ENCODE measurements around the gene KCTD6.

KCTD6 gene

GRCh38 chr3:58496206-58496857 lies 4.4 kb downstream of the KCTD6 start:
- FAIRE-seq (no peak), DNase-seq (ENCODE audit: insufficient read length, low spot score) (no peak)
- no peak for TF ChIP-seq POLR2A (IDR thresholded peaks at IDR 0.05; ENCODE audit: low read depth, low read length)

- DNase-seq (ENCODE audit: insufficient read length, low spot score) (no peak), FAIRE-seq (no peak)
- no peak for TF ChIP-seq POLR2A (IDR thresholded peaks at IDR 0.05; ENCODE audit: low read depth, low read length)
Measured at GRCh38 chr3:58497097-58497496, 5.2 kb downstream of the KCTD6 start.

GRCh38 chr3:58502872-58503271 lies 11.0 kb downstream of the KCTD6 start:
- no peak for FAIRE-seq
- TF ChIP-seq POLR2A (IDR thresholded peaks at IDR 0.05; ENCODE audit: low read depth, low read length): no peak
- no peak for DNase-seq (ENCODE audit: insufficient read length, low spot score)

- no peak for TF ChIP-seq POLR2A (IDR thresholded peaks at IDR 0.05; ENCODE audit: low read depth, low read length)
- FAIRE-seq: no peak
- no peak for DNase-seq (ENCODE audit: insufficient read length, low spot score)
Measured at GRCh38 chr3:58507356-58508078, 15.6 kb downstream of the KCTD6 start.

GRCh38 chr3:58508437-58508836 lies 16.5 kb downstream of the KCTD6 start:
- no peak for TF ChIP-seq POLR2A (IDR thresholded peaks at IDR 0.05; ENCODE audit: low read depth, low read length)
- FAIRE-seq: no peak
- no peak for DNase-seq (ENCODE audit: insufficient read length, low spot score)

GRCh38 chr3:58514405-58514804 lies 22.5 kb downstream of the KCTD6 start:
- TF ChIP-seq POLR2A (IDR thresholded peaks at IDR 0.05; ENCODE audit: low read depth, low read length): no peak
- no peak for DNase-seq (ENCODE audit: insufficient read length, low spot score)
- FAIRE-seq: no peak

GRCh38 chr3:58518291-58518789 lies 26.4 kb downstream of the KCTD6 start:
- no peak for TF ChIP-seq POLR2A (IDR thresholded peaks at IDR 0.05; ENCODE audit: low read depth, low read length)
- no peak for DNase-seq (ENCODE audit: insufficient read length, low spot score)
- no peak for FAIRE-seq

GRCh38 chr3:58519668-58520402 lies 27.9 kb downstream of the KCTD6 start:
- TF ChIP-seq POLR2A (IDR thresholded peaks at IDR 0.05; ENCODE audit: low read depth, low read length): no peak
- no peak for FAIRE-seq
- no peak for DNase-seq (ENCODE audit: insufficient read length, low spot score)

GRCh38 chr3:58520403-58521335 lies 28.8 kb downstream of the KCTD6 start:
- FAIRE-seq: peak; percentile 73
- TF ChIP-seq POLR2A (IDR thresholded peaks at IDR 0.05; ENCODE audit: low read depth, low read length): no peak
- peak; percentile 47 for DNase-seq (ENCODE audit: insufficient read length, low spot score)

GRCh38 chr3:58521336-58521670 lies 29.4 kb downstream of the KCTD6 start:
- no peak for FAIRE-seq
- DNase-seq (ENCODE audit: insufficient read length, low spot score): no peak

GRCh38 chr3:58521917-58522631 lies 30.2 kb downstream of the KCTD6 start:
- FAIRE-seq (no peak), DNase-seq (ENCODE audit: insufficient read length, low spot score) (no peak)

More at GRCh38 chr3:58521336-58521670, 29.4 kb downstream of the KCTD6 start:
- no peak for TF ChIP-seq POLR2A (IDR thresholded peaks at IDR 0.05; ENCODE audit: low read depth, low read length)

GRCh38 chr3:58522759-58523425 lies 31.0 kb downstream of the KCTD6 start:
- no peak for TF ChIP-seq POLR2A (IDR thresholded peaks at IDR 0.05; ENCODE audit: low read depth, low read length)
- DNase-seq (ENCODE audit: insufficient read length, low spot score): no peak
- no peak for FAIRE-seq

More at GRCh38 chr3:58521917-58522631, 30.2 kb downstream of the KCTD6 start:
- TF ChIP-seq POLR2A (IDR thresholded peaks at IDR 0.05; ENCODE audit: low read depth, low read length): no peak
